K562 (cell line): ENCODE measurements around the gene OR9Q1.

Source experiments
- MAFF ChIP-seq: IDR thresholded peaks from 2 replicates; pipeline ENCODE4 v1.6.1; 2012; ENCODE audit warnings: low read length, improper control_type of control experiment
- USF1 ChIP-seq: sonication (generic); formaldehyde crosslinking; IDR thresholded peaks from 2 replicates; pipeline ENCODE4 v1.9.0; 2022; ENCODE audit warnings: mild to moderate bottlenecking, missing genetic modification reagents

GRCh38 chr11:58006940-58007339 lies 16.7 kb upstream of the OR9Q1 start:
- TF ChIP-seq USF1 (CRISPR knock-in tag) (no peak), MAFF (no peak)
